GM18519 (cell line): ENCODE data around the gene GAPT.

Source experiments
- ATAC-seq: cut with Tn5 transposase; IDR thresholded peaks from one replicate; pipeline ENCODE4 v1.9.1; 2021; ENCODE audit warnings: mild to moderate bottlenecking, moderate library complexity; ENCODE audit not compliant: unreplicated experiment, low FRiP score

The GAPT gene

DNA sequence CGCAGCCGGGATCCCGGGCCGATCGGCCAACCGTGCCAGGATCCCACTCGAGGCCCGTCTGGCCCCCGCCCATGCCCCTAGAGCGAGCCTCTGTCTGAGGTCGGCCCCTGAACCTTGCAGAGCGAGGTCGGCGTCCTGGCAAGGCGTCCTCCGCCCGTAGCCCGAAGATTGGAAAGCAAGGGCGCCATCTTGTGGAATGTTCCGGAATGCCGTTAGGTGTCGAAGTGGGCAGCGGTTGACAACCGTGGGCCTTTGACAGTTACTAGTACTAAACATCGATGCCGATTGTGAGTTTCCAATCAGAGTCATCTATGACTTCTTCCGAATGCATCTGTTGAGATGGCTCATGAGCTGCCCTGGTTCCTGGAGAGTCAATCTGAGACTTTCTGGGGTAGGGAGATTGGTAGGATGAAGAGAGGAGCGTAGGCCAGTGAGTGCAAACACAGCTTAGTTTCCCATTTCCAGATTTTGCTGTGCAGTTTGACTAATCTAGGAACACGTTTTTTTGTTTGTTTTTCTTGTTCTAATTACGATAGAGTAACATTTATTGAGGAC is 30.4 kb upstream of the GAPT start:
- ATAC-seq: peak; percentile 78

DNA sequence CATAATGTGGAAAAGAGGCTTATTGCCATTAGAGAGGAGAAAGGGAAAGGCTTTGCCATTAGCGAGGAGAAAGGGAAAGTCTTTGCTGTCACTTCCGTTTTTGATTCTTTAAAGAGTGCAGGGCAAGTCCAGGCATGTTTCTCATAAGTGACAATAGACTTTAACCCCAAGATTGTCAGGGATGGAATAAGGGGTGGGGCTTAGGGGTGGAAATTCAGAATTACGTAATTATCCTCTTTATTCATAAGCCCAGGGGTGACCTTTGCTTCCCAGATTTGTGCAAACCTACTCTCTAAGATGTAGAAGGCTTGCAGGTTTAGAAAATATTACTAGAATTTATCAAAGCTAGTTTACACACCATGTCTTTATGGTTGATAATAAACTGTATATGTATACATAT is 29.1 kb upstream of the GAPT start:
- no peak for ATAC-seq

DNA sequence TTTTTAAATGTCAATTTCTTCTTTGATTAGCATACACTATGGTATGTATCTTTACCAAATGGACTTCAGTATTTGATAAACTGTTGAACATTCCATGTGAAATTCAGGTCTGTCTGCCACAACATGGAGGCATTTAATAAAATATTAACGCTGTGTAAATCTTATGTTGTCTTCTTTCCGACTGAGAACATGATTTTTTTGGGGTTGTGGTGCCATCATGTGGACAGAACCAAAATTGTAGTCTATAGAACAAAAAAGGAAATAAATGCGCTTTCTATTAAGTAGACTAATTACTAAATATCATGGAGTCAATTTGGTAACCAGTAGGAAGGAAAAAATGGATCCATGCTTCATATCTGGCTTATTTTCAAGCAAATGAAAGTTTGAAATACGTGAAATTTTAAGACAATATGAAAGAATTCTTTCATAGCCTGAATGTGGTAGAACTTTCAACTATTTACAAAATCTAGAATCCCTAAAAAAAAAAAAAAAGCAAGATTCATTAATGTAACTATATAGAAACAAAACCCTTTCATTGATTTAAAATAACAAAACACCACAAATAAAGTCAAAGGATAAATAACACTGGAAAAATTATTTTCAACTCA is 28.5 kb upstream of the GAPT start:
- ATAC-seq: no peak

DNA sequence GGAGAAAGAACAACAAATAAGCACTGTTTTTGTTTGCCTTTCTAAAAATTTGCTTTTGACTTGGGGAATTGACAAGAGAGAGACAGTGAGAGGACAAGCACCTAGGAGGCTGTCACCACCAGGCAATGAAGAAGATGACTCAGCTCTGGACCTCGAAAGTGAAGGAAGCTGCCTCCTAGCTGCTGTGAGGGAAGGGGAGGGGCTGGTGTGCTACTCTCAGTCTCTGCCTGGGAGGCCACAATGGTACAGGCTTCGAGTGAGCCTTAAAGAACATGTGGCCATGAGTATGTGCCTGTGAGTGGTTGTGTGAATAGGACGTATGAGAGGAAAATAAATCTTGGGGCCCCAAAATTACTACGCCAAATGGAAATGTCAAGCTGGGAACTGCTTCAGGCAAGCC is 24.3 kb upstream of the GAPT start:
- peak; percentile 98 for ATAC-seq

DNA sequence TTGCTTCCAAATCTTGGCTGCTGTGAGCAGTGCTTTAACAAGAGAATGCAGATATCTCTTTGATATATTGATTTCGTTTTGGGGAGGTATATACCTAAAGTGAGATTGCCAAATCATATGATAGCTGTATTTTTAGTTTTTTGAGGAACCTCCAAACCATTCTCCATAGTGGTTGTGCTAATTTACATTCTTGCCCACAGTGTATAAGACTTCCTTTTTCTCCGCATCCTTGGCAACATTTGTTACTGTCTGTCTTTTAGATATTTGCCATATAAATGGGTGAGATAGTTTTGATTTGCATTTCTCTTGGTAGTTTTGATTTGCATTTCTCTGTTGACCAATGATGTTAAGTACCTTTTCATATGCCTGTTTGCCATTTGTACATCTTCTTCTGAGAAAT is 21.3 kb upstream of the GAPT start:
- no peak for ATAC-seq

DNA sequence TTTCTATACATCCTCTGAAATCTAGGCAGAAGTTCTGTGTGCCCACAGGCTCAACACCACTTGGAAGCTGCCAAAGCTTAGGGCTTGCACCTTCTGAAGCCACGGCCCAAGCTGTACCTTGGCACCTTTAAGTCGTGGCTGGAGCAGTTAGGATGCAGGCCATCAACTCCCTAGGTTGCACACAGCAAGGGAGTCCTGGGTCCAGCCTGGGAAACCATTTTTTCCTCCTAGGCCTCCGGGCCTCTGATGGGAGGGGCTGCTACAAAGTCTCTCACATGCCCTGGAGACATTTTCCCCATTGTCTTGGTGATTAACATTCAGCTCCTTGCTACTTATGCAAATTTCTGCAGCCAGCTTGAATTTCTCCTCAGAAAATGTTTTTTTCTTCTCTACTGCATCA is 15.8 kb upstream of the GAPT start:
- no peak for ATAC-seq

DNA sequence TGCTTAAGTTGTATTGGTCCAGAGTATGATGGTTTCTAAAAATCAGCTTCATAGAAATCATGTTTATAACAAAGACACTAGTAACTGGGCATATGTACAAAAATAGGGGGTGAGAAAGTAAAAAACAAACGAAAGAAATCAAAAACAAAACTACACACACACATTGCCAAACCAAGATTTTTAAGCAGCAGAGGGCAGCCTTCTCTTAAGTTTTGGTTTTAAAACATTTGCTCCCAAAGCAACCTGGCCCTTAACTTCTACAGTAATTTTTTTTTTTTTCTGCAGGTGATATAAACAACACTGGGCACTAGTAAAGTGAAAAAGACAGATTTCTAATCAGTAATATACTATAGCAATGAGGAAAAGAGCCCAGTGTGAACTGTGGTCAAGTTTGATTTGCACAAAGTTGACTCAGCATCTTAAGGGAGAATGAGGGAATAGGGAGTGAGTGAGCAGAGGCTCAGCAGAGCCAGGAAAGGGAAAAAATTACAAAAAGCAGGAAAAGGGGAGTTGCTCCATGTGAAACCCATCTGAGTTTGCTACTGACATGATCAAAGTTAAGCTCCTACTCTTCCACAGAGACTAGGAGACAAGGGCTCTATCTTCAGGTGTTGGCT is 13.4 kb upstream of the GAPT start:
- no peak for ATAC-seq

DNA sequence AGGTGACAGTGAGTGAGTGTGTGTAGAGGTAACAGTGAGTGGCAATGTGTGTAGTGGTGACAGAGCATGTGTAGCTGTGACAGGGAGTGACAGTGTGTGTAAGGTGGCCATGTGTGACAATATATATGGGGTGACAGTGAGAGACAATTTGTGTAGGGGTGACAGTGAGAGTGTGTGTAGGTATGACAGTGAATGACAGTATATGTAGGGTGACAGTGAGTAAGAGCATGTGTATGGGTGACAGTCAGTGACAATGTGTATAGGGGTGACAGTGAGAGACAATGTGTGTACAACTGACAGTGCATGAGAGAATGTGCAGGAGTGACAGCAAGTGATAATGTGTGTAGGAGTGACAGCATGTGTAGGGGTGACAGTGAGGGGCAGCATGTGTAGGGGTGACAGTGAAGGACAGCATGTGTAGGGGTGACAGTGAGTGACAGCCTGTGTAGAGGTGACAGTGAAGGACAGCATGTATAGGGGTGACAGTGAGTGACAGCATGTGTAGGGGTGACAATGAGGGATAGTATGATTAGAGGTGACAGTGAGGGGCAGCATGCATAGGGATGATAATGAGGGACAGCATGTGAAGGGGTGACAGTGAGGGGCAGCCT is 10.1 kb upstream of the GAPT start:
- no peak for ATAC-seq

DNA sequence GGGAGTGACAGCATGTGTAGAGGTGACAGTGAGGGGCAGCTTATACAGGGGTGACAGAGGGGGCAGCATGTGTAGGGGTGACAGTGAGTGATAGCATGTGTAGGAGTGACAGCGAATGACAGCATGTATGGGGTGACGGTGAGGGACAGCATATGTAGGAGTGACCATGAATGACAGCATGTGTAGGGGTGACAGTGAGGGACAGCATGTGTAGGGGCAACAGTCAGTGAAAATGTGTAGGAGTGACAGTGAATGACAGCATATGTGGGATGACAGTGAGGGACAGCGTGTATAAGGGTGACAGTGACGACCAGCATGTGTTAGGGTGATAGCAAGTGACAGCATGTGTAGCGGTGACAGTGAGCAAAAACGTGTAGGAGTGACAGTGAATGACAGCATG is 9.4 kb upstream of the GAPT start:
- no peak for ATAC-seq

DNA sequence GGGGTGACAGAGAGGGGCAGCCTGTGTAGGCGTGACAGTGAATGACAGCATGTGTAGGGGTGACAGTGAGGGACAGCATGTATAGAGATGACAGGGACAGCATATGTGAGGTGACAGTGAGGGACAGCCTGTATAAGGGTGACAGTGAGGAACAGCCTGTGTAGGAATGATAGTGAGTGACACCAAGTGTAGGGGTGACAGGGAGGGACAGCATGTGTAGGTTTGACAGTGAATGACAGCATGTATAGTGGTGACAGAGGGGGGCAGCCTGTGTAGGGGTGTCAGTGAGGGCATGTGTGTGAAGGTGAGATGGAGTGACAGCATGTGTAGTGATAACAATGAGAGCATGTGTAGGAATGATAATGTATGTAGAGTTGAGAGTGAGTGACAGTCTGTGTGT is 8.7 kb upstream of the GAPT start:
- ATAC-seq: no peak

DNA sequence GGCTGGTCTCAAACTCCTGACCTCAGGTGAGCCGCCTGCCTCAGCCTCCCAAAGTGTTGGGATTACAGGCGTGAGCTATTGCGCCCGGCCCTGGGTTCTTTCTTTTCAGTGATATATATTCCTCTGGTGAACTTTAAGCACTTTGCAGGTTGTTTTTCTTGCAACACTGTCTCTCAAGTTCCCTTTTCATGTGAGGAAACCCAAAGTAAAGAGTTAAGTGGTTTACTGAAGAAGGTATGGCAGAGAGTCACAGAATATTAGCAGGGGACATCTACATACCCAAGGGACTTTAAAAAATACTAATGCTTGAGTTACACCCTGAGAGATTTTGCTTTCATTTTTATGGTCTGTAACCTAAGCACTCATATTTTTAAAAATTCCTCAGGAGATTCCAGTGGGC is 6.7 kb upstream of the GAPT start:
- no peak for ATAC-seq

DNA sequence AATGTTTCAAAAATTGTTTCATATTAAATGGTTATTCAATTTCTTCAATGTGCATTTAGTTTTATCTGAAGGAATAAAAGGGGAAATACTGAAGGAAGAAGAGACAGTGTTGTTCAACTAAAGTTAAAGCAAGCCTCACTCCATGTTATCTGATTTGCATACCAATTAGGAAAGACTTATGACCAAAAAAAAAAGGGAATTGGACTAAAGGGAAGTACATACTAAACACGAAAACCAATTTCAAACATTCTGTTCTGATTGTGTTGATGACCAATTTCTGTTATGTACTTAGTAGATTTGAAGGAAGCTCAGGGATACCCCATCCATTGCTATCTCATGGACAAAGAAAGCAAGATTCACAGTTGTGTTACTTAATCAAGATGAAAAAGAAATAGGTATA is 4.9 kb upstream of the GAPT start:
- ATAC-seq: no peak

DNA sequence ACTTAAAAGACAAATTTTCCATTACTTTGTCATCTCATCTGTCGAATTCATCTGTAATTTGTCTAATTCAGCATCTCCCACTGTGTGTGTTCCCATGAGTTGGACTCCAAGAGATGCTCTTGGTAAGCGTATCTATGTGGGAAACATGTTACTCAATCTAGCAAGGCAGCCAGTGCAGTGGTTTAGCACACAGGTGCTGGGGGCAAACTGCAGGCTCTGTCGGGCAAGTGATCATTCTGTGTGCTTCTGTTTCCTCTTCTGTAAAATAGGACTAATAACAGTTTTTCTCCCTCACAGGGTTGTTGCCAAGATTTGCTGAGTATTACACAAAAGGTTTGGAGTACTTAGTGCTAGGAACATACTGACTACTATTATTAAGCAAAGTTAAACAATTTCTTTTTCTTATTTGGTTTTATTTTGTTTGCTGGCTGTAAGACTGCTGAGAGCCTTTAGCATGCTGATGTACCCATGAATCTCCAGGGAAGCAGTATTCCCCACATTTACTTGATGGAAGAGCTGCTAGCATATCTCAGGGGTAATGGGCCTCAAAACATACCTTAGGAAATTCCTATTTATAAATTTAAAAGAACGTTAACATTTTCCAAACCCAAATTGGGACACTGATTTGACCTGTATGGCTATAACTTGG is 709 bp upstream of the GAPT start:
- no peak for ATAC-seq

DNA sequence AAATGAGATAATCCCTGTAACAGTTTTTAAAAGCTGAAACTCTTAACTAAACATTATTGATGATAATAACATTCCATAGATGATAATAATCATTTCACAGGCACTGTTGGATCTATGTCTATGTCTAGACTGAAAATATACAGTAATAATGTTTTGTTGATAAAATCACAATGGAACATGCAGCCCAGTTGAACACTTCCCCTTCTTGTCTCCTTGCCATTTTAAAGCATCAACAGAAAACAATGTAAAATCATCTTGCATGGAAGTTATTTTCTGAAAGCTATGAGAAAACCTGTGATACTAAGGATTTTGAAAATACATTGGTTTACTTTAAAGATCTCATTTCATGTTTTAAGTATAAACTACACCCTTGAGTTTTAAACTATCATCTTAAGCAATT is 1.9 kb downstream of the GAPT start:
- no peak for ATAC-seq

DNA sequence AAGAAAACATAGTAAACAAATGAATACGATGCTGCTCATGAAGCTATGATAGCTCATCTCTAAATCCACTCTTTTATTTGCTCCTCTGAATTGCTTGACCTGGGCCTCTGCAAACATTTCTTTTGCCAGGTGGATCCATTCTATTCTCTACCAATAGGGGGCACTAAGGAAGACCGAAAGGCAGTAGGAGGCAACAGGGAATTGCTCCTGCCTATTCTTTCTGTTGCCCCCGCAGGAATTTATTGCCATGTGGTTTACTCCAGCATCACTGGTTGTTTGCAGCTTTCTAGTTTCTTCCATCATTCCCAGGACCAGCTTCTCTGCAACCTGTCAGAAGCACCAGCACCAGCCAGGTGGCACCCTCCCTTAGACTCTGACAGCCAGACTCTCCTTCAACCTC is 5.3 kb downstream of the GAPT start:
- ATAC-seq: no peak

DNA sequence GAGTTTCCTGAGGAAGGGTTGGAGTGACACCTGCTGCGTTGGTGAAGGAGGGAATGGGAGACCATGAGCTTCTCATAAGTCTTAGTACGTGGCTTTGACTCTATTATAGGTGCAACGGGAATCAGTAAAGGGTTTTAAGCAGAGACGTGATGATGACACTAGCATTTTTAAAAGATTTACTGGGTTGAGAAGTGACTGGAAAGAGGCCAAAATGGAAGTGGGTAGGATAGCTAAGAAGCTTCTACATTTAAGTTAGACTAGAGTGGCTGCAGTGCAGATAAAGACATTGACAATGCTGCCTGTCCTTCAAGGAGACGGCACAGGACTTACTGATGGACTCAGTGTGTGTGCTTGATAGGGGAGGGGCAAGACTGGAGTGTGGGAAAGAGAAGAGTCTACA is 6.2 kb downstream of the GAPT start:
- no peak for ATAC-seq

DNA sequence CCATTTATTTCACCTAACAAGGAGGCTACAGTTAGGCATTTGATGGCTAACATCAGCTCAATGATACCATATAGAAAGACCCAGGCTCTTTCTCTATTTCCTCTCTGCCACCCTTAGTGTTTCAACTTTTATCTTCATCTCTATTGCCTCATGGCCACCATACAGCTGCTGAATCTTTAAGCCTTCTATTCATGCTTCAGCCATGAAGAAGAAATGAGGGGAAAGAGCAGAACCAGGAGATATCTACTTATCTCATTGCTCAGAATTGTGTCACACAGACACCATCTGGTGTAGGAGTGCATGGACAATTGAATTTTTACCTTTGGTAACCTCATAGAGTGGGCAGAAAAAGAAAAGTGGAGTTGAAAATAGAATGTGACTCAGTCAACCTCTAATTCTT is 6.7 kb downstream of the GAPT start:
- no peak for ATAC-seq

DNA sequence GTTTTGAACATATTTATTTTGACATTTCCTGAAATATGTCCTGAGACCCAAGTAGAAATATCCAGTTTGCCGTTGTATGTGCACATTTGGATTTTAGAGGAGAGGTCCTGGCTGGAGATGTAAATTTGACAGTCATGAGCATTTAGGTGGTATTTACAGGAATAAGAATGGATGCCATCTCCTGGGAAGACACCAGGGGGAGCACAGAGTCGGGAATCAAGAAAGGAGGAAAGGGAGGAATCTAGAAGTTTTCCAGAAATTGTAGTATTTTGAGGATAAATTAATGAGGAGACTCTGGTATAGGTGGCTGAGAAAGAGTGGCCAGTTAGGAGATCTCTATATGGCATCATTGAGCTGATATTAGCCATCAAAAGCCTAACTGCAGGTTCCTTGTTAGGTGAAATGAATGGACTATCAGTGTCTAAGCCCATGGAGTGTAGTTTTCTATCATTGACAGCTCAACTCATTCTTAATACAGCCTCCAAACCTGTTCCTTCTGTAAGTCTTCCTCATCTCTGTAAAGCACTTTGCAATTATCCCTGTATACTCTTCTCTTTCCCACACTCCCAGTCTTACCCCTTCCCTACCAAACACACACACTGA is 7.2 kb downstream of the GAPT start:
- no peak for ATAC-seq

DNA sequence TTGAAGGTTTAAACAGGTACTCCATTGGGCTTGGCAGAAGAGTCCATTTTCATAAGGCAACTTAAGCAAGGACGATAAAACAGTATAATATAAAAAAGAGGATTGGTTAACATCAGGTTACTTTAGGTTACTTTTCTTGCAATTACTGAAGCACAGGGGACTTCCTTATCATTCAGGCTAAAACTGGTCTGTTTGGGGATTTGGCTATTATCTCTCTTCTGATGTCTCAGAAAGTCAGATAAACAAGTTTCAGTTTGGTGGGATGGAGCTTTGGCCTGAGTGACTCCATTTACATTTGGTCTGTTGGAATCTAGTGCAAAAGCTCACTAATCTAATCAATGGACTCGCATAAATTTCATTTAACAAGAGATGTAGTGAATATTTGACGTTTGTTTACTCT is 8.0 kb downstream of the GAPT start:
- no peak for ATAC-seq

DNA sequence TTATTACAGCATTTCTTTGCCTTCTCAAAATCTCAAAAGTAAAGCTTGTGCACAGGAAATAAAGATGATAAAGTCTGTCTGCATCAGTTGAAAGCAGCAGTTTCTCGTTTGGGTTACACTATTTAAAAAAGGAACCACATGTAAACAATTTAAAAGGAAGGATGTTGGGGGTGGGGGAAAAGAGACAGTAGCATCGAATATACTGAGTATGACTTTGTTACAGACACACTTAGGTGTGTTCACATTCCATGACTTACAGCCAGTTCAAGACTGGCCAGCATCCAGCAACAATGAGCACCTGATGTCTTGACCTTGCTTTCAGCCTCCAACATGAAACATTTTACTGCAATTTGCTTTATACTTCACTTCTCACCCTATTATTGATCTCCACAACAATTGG is 8.7 kb downstream of the GAPT start:
- ATAC-seq: no peak

DNA sequence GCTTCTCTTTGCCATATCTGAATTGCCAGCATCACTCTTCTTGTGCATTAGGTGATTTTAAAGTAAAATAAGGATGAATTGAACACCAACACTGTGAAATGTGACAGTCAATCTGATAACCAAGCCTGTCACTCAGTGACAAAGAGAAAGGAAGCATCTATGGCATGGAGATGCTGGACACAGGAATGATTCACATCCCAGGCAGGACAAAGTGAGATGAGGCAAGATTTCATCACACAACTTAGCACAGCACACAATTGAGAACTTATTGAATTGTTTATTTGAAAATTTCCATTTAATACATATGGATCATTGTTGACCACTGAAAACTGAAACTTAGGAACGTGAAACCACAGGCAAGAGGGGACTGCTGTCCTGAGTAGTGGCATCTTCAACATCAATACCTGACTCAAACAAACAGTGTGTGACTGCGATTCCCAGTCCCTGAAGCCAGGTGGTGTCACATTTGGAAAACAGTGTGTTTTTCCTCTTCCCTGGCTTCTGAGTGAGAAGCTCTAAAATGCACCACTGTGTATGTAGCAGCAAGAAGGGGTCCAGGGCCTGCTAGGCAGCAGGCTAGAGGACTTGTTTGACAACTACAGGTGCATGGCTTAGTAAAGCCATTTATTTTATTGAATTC is 10.7 kb downstream of the GAPT start:
- ATAC-seq: no peak
